ENCODE results near the gene UTS2R.

GRCh38 chr17:82406131-82406671 lies 34.6 kb downstream of the UTS2R start:
- TF ChIP-seq SUZ12 (IDR thresholded peaks at IDR 0.05; ENCODE audit: extremely low read depth, insufficient read depth, insufficient read length) (no peak), ZNF274 (IDR thresholded peaks at IDR 0.05; ENCODE audit: low read depth, low read length) (no peak), YY1 (IDR thresholded peaks at IDR 0.05; ENCODE audit: insufficient read depth, insufficient read length) (no peak)

Measured in NT2/D1 (cell line).